T-helper 2 cell treated with Interferon-gamma antibody and Interleukin-4, amounts not matched to agents 100 ng/mL and 5 ng/mL, for 36 hours (primary cell): Measurements from ENCODE around the gene EVX2. TPM values are rescaled to one million over a fixed set of nuclear protein-coding genes. Genes with fewer than 3 reads are reported as not detected.

Experiments
- intact Hi-C: fragments of 100-400 bp; cut with micrococcal nuclease; formaldehyde crosslinking; loops from one replicate; pipeline ENCODE4 v1.15.1; 2023
- total RNA-seq: library from RNA; stranded (reverse); gene quantifications from 2 replicates; pipeline ENCODE4 v1.2.3, GENCODE V29; 2022

The EVX2 gene
- total RNA-seq, 1 donor from 2014 or later = not detected

GRCh38 chr2:176072951-176073904 is 10.5 kb downstream of the EVX2 start:
- intact Hi-C loops = no loop called here

DNA sequence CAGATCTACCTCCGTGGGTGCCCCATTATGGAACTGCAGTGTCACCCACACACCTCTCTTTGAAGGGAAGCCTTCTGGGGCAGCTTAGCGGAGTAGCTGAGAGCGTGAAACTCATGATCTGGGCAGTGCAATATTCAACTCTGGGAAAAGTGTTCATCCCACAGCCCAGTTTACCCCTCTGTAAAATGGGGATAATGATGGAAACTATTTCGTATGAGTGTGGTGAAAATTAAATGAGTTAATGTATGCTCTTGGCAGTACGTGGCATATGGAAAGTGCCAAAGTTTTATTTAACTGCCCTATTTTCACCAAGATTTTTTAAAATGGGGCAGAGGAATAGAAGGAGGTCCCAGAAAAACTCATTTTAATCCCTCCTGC is 11.5 kb downstream of the EVX2 start:
- intact Hi-C loops = no loop called here

DNA sequence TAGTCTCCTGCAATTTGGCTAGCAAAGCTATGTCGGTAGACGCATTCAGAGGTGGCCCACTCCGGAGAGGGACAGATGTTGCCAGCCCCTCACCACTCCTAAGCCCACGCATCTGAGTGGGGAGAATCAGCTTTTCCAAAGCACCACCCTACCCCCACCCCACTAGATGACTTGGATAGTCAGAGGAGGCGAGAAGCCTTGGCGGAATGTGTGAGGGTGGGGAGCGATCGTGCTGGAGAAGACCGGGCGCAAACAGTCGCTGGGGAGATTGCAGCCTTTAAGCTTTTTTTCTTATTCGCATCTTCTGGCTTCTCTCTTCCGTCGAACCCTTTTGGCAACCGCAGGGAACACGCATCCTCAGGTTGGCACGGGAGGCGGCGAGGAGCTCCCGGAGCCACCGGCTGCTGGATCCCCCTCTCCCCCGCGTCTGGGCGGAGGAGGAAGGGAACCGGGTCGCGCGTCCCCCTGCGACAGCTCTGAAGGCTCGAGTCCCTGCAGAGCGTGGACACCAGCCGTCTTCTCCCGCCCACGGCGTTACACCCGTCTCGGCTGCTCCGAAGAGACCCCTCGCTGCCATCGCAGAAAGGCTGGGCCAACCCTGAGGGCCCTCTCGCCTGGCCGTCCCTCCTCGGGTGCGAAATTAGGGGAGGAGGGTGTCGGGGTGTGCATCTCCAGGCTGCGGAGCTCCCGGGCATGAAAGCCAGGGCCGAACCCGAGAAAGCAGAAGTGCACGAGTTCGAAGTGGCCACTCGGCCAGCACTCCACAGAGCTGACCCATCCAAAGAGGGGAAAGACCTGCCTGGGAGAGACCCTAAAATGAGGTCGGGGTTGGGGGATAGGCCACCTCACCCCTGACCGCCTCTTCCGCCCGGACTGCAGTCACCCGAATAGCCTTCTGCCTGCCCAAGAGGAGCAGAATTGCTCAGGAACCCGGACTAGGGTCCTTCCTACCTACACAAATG is 12.2 kb downstream of the EVX2 start:
- intact Hi-C loops = no loop called here

DNA sequence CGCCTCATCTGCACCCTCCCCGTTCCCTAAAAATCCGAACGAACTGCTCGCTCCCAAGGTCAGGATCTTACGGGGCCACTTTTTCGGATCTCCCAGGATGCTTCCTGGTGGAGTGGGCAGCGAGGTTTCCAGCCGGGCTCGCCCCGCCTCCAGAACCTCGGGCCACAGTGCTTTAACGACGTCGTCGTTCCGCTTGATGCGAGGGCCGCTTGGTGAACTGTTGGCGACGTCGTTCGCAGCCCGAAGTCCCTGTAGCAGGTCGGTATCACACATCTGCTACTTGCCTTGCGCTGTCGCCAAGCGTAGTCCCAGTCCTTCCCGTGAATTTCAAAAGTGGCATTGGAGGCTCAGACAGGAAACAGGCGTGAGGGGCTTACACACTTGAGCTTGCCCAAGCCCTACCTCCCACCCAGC is 15.3 kb downstream of the EVX2 start:
- intact Hi-C loops = no loop called here

- intact Hi-C loops = no loop called here
These were observed 16.0 kb downstream of the EVX2 start for GRCh38 chr2:176067589-176068418.

DNA sequence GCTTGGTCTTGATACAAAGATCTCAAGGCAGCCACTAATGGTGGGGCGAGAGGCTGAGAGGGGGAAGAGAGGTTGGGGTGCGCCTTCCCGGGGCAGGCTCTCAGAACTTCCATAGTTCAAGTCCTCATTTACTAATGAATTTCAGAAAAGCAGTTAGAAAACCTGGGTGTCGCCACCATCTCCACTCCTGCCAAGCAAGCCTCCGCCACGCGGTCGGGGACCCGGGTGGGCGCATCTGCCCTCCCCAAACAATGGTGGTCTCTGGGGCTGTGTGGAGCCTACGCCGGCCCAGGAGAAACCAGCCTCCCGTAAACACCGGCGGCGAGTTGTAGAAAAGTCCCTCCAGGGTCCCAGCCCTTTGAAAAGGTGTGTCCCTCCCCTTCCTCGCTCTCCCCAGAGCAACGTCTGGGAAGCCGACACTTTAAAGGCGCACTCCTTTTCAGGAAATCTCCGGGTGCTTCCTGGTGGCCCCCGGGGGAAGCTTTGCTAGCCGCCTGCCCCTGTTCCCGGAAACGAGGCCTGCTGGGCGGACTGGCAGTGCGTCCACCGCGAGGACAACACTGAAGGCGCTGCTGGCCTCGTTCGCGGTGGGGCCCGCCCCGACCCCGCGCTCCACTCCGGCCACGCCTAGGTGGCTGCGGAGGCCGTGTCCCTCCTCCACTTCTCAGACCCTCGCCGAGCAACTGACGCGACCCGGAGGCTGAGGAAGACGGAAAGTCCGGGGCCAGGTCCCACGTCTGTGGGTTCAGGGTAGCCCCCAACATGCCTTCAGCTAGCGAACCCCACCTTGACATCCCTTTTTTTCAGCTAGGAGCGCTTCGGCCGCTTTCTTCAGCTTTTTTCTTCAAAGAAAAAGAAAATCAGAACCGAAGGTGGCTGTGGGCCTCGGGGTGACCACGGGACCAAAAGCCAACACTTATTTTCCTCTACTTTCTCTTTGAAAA is 16.8 kb downstream of the EVX2 start:
- intact Hi-C loops = no loop called here

GRCh38 chr2:176063958-176064357 is 19.8 kb downstream of the EVX2 start:
- intact Hi-C loops = no loop called here

DNA sequence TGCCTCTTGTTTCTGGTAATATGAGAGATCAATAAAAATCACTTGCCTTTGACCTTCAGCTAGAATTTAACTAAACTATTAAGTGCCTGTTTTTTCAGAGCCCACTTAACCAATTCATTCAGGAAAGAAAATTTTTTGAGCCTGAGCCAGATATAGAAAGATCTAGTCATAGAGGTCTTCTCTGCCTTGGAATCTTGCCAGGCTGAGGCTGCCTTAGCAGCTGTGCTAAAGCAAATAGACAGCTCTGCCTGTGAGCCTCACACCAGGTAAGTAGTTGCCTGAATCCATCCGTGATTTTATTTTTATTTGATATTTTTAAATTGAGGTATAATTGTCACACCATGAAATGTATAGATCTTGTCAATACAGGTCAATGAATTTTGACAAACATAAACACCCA is 27.4 kb downstream of the EVX2 start:
- intact Hi-C loops = no loop called here

DNA sequence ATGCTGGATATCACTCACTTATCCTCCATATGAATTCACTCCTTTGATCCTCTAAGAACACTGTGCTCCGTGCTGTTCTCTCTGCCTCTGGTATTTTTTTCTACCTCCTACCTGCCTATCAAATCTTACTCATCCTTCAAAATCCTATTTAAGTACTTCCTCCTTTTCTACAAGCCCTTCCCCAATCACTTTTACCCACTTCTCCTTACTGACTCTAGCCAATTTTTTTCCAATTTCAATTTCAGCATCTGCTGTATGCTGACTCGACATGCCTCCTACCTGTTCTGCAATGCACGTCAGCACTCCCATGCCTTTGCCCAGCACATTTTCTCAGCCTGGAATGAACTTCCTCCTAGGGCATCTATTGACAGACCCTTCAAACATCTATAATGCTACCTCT is 44.4 kb downstream of the EVX2 start:
- intact Hi-C loops = no loop called here

- intact Hi-C loops = no loop called here
These were observed 45.1 kb downstream of the EVX2 start for GRCh38 chr2:176038694-176039093.

DNA sequence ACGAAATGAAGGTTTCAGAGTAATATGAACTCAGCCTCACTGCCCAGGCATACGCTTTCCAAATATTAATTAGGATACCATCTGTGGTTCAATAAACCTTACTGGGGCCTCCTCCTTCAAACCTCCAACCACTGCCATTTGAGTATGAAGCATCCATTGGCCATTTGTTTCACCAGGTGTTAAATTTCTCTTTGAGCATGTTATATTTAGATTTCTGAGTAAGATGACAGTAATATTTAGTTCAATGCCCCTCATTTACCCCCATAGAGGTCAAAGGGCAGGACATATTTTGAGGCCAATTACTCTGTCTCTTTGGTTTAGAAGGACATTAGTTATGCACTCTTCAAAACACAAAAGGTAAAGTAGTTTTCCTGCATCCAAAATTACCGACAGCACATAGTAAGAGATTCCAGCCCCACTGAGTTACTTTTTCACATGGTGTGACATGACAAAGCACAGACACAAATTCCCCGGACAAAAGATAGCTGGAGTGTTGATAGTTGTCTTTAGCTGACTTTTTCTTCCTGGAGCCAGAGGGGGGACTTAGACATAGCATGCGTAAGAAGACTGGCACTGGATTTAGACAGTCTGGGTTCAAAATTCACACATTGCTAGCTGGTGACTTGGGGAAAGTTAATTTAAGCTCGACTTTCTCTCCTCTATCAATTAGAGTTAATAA is 48.6 kb downstream of the EVX2 start:
- intact Hi-C loops = no loop called here

DNA sequence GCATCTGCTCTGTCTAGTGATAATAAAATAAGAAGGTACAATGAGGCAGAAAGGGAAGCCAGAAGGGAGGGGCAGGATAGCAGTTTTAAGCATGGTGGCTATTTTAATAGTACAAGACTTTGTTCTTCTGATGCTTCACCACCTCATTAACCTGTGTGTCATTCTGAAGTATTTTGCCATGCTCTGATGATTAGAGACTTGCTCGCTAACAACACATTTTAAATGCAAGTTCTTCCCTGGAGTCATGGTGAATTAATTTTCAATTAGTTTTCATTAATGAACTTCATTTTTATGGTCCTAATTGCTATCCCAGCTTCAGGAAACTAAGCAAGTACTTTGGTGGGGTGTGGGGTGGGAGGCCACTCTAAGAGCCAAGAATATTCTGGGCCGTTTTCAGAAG is 56.0 kb downstream of the EVX2 start:
- intact Hi-C loops = no loop called here

Other genes with a start within 250 kb of the EVX2 start
- gene LNPK, start 81.7 kb downstream of the EVX2 start, total RNA-seq = 37.4 and 38.7 TPM in 2 replicates
- not detected in 2 replicates for gene HOXD13, start 8.8 kb upstream of the EVX2 start, total RNA-seq
- gene HOXD12, start 15.8 kb upstream of the EVX2 start, total RNA-seq = not detected in 2 replicates
- not detected in 2 replicates for gene HOXD11, start 23.3 kb upstream of the EVX2 start, total RNA-seq
- gene HOXD10, start 32.8 kb upstream of the EVX2 start, total RNA-seq = not detected in 2 replicates
- gene HOXD9, start 38.8 kb upstream of the EVX2 start, total RNA-seq = not detected in 2 replicates
- gene HOXD8, start 45.7 kb upstream of the EVX2 start, total RNA-seq = not detected in 2 replicates
- gene HOXD4, start 67.6 kb upstream of the EVX2 start, total RNA-seq = not detected in 2 replicates
- not detected in 2 replicates for gene HOXD3, start 73.3 kb upstream of the EVX2 start, total RNA-seq
- not detected in 2 replicates for gene HOXD1, start 104.7 kb upstream of the EVX2 start, total RNA-seq
- 15.8 TPM in 2 replicates for gene MTX2, start 185.5 kb upstream of the EVX2 start, total RNA-seq